Measurements from ENCODE around the gene TUSC2. TPM values are rescaled to one million over a fixed set of nuclear protein-coding genes. Genes with fewer than 3 reads are reported as not detected.

The TUSC2 gene
- total and polyA plus RNA-seq, 2 experiments from 2014 or later: 41.6 to 71.0 TPM

DNA sequence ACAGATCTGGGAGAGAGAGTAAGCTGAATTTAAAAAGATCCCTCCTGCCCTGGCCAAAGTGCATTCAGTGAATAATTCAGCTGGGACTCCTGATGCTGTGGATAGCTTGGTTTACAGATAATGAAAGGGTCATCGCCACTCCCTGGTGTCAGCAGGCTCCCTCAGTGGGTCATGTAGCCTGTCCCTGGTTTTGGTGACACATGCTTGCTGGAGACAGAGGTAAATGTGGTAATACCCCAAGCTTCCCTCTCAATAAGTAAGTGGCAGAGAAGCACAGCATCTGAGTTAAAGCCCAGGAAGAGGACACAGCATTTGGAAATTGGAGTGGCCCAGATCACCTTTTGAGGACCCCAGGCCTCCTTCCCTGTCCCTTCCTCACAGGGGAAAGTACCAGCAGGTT lies 29.5 kb upstream of the TUSC2 start:
- no peak for ATAC-seq
- no peak for TF ChIP-seq NANOG (IDR thresholded peaks at IDR 0.05; ENCODE audit: borderline replicate concordance)
- no peak for TF ChIP-seq EZH2 (IDR thresholded peaks at IDR 0.05; ENCODE audit: low read depth, unreplicated experiment)
- no peak for TF ChIP-seq EZH2phosphoT487 (IDR thresholded peaks at IDR 0.05; ENCODE audit: unreplicated experiment)
- TF ChIP-seq JUNB (IDR thresholded peaks at IDR 0.05; ENCODE audit: unreplicated experiment): no peak
- TF ChIP-seq STAT1 (IDR thresholded peaks at IDR 0.05; ENCODE audit: unreplicated experiment): no peak
- no peak for TF ChIP-seq POLR2AphosphoS5 (IDR thresholded peaks at IDR 0.05; ENCODE audit: low read depth)
- TF ChIP-seq, protein P1, sequence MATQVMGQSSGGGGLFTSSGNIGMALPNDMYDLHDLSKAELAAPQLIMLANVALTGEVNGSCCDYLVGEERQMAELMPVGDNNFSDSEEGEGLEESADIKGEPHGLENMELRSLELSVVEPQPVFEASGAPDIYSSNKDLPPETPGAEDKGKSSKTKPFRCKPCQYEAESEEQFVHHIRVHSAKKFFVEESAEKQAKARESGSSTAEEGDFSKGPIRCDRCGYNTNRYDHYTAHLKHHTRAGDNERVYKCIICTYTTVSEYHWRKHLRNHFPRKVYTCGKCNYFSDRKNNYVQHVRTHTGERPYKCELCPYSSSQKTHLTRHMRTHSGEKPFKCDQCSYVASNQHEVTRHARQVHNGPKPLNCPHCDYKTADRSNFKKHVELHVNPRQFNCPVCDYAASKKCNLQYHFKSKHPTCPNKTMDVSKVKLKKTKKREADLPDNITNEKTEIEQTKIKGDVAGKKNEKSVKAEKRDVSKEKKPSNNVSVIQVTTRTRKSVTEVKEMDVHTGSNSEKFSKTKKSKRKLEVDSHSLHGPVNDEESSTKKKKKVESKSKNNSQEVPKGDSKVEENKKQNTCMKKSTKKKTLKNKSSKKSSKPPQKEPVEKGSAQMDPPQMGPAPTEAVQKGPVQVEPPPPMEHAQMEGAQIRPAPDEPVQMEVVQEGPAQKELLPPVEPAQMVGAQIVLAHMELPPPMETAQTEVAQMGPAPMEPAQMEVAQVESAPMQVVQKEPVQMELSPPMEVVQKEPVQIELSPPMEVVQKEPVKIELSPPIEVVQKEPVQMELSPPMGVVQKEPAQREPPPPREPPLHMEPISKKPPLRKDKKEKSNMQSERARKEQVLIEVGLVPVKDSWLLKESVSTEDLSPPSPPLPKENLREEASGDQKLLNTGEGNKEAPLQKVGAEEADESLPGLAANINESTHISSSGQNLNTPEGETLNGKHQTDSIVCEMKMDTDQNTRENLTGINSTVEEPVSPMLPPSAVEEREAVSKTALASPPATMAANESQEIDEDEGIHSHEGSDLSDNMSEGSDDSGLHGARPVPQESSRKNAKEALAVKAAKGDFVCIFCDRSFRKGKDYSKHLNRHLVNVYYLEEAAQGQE (IDR thresholded peaks at IDR 0.05; ENCODE audit: unreplicated experiment): no peak
- TF ChIP-seq CREB1 (CRISPR knock-in tag; IDR thresholded peaks at IDR 0.05; ENCODE audit: low read depth): no peak
- no peak for TF ChIP-seq ETS1 (IDR thresholded peaks at IDR 0.05)
- TF ChIP-seq, protein P2, sequence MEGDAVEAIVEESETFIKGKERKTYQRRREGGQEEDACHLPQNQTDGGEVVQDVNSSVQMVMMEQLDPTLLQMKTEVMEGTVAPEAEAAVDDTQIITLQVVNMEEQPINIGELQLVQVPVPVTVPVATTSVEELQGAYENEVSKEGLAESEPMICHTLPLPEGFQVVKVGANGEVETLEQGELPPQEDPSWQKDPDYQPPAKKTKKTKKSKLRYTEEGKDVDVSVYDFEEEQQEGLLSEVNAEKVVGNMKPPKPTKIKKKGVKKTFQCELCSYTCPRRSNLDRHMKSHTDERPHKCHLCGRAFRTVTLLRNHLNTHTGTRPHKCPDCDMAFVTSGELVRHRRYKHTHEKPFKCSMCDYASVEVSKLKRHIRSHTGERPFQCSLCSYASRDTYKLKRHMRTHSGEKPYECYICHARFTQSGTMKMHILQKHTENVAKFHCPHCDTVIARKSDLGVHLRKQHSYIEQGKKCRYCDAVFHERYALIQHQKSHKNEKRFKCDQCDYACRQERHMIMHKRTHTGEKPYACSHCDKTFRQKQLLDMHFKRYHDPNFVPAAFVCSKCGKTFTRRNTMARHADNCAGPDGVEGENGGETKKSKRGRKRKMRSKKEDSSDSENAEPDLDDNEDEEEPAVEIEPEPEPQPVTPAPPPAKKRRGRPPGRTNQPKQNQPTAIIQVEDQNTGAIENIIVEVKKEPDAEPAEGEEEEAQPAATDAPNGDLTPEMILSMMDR (conservative IDR thresholded peaks at IDR 0.05; ENCODE audit: low read depth in 2 of 2): no peak
- no peak for TF ChIP-seq ZNF114 (CRISPR knock-in tag; IDR thresholded peaks at IDR 0.05)
- no peak for TF ChIP-seq ZNF331 (CRISPR knock-in tag; IDR thresholded peaks at IDR 0.05; ENCODE audit: low read depth)
- TF ChIP-seq ZNF462 (CRISPR knock-in tag; IDR thresholded peaks at IDR 0.05): no peak
- no peaks in the 10 kb centered on the region; the same call in 2 of the 3 replicates for H3K9me3 Mint-ChIP-seq
- Histone ChIP-seq H2AFZ (no peak overlapping the region), H4K20me1 (replicated peaks; ENCODE audit: insufficient read depth) (peaks cover 24% of the 10 kb centered on the region), H3K4me2 (peak overlapping the region; percentile 92), H3K4me1 (ENCODE audit: insufficient read depth) (peaks cover 10% of the 10 kb centered on the region; the same call in 1 of the 2 replicates), H3K79me2 (replicated peaks; ENCODE audit: insufficient read depth) (peaks cover 21% of the 10 kb centered on the region), H3K27me3 (ENCODE audit: insufficient read depth) (peaks cover under 1% of the 10 kb centered on the region; the same call in 1 of the 2 replicates), H3K36me3 (ENCODE audit: insufficient read depth) (no peaks in the 10 kb centered on the region), H3F3A (replicated peaks; ENCODE audit: low read depth) (no peaks in the 10 kb centered on the region), H3K4me3 (peak overlapping the region; percentile 75), H3K27ac (ENCODE audit: low read depth) (no peak overlapping the region), H3K9me2 (ENCODE audit: insufficient read depth) (no peaks in the 10 kb centered on the region)
- peaks cover 8% of the 10 kb centered on the region for H3K36me3 Mint-ChIP-seq (ENCODE audit: low read depth)
- peaks cover 8% of the 10 kb centered on the region for H3K27me3 Mint-ChIP-seq (ENCODE audit: insufficient read depth, low read depth, poor library complexity)
- H3K4me3 Mint-ChIP-seq: peak overlapping the region; percentile 93
- H3K4me1 Mint-ChIP-seq: peaks cover 22% of the 10 kb centered on the region
- no peak overlapping the region for H3K27ac Mint-ChIP-seq
- DNase-seq (ENCODE audit: low spot score): no peak

Data from GM23338 (cell line).